ENCODE results near the gene ZNF440.
A peak's percentile ranks its signal among the peaks of the same experiment; 100 is the strongest.
"Not testable (repeated sequence)": the region's sequence is repeated elsewhere in the genome, so short reads cannot be mapped to it uniquely, and the experiment has no call there.

The ZNF440 gene

GRCh38 chr19:11814700-11815035, 595 bp downstream of the ZNF440 start:
- peak; percentile 66 for ATAC-seq

GRCh38 chr19:11821474-11822109, 7.5 kb downstream of the ZNF440 start:
- ATAC-seq: no peak
- TF ChIP-seq ISL1 (CRISPR knock-in tag; IDR thresholded peaks at IDR 0.05): no peak
- no peak for TF ChIP-seq CREB5 (CRISPR knock-in tag; IDR thresholded peaks at IDR 0.05; ENCODE audit: low read depth)
- no peak for TF ChIP-seq ARNTL (CRISPR knock-in tag; IDR thresholded peaks at IDR 0.05; ENCODE audit: borderline replicate concordance, low read depth)
- TF ChIP-seq, protein P1, sequence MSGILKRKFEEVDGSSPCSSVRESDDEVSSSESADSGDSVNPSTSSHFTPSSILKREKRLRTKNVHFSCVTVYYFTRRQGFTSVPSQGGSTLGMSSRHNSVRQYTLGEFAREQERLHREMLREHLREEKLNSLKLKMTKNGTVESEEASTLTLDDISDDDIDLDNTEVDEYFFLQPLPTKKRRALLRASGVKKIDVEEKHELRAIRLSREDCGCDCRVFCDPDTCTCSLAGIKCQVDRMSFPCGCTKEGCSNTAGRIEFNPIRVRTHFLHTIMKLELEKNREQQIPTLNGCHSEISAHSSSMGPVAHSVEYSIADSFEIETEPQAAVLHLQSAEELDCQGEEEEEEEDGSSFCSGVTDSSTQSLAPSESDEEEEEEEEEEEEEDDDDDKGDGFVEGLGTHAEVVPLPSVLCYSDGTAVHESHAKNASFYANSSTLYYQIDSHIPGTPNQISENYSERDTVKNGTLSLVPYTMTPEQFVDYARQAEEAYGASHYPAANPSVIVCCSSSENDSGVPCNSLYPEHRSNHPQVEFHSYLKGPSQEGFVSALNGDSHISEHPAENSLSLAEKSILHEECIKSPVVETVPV (CRISPR knock-in tag; IDR thresholded peaks at IDR 0.05): no peak
- no peak for TF ChIP-seq ZFP3 (CRISPR knock-in tag; IDR thresholded peaks at IDR 0.05)
- no peak for TF ChIP-seq ZNF8 (CRISPR knock-in tag; IDR thresholded peaks at IDR 0.05)
- no peak for TF ChIP-seq PATZ1 (CRISPR knock-in tag; IDR thresholded peaks at IDR 0.05; ENCODE audit: borderline replicate concordance)
- no peak for TF ChIP-seq ZNF565 (CRISPR knock-in tag; conservative IDR thresholded peaks at IDR 0.05; ENCODE audit: low read depth)
- no peak for TF ChIP-seq ZNF70 (CRISPR knock-in tag; IDR thresholded peaks at IDR 0.05)
- TF ChIP-seq POU6F1 (CRISPR knock-in tag; IDR thresholded peaks at IDR 0.05; ENCODE audit: borderline replicate concordance, low read depth): no peak
- TF ChIP-seq TSHZ2 (CRISPR knock-in tag; IDR thresholded peaks at IDR 0.05): no peak
- no peak for TF ChIP-seq OSR1 (CRISPR knock-in tag; IDR thresholded peaks at IDR 0.05)
- TF ChIP-seq ZFP30 (CRISPR knock-in tag; IDR thresholded peaks at IDR 0.05): no peak

More at GRCh38 chr19:11814700-11815035, 595 bp downstream of the ZNF440 start:
- no peak for TF ChIP-seq POU6F1 (CRISPR knock-in tag; IDR thresholded peaks at IDR 0.05; ENCODE audit: borderline replicate concordance, low read depth)

- ATAC-seq: not testable (repeated sequence)
Observed at GRCh38 chr19:11828957-11829876, 15.1 kb downstream of the ZNF440 start.
